Subcutaneous abdominal adipose tissue (tissue), 5 donors: ENCODE data around the gene STEAP1B.

Experiments used
- H3K27ac ChIP-seq: one replicate; pipeline ENCODE4 v1.7.0; 2013; ENCODE audit warnings: low read depth, mild to moderate bottlenecking, inconsistent platforms, low read length, moderate library complexity
- H3K27me3 ChIP-seq, 5 donors: one replicate each; pipeline ENCODE4 v1.7.0; 2013; ENCODE audit warnings: low read length in 5 of 5, inconsistent platforms in 1 of 5; ENCODE audit not compliant: control insufficient read depth in 5 of 5, insufficient read depth in 4 of 5
- H3K36me3 ChIP-seq, 5 donors: one replicate each; pipeline ENCODE4 v1.7.0; 2013; ENCODE audit warnings: low read length in 5 of 5; ENCODE audit not compliant: control insufficient read depth in 5 of 5, insufficient read depth in 5 of 5
- H3K4me1 ChIP-seq, 5 donors: one replicate each; pipeline ENCODE4 v1.7.0; 2013; ENCODE audit warnings: low read length in 5 of 5, mild to moderate bottlenecking in 3 of 5, moderate library complexity in 1 of 5; ENCODE audit not compliant: control insufficient read depth in 5 of 5, insufficient read depth in 5 of 5
- H3K4me3 ChIP-seq, 5 donors: one replicate each; pipeline ENCODE4 v1.7.0; 2013; ENCODE audit warnings: low read length in 5 of 5, low read depth in 1 of 5
- H3K9ac ChIP-seq, 5 donors: one replicate each; pipeline ENCODE4 v1.7.0; 2013; ENCODE audit warnings: low read length in 5 of 5, mild to moderate bottlenecking in 4 of 5, moderate library complexity in 3 of 5
- H3K9me3 ChIP-seq, 5 donors: one replicate each; pipeline ENCODE4 v1.7.0; 2013; ENCODE audit warnings: low read length in 5 of 5; ENCODE audit not compliant: control insufficient read depth in 5 of 5
- donor health status: healthy.
- donor health status: healthy.
- donor health status: healthy.
- donor health status: healthy.
- donor health status: healthy.

Gene STEAP1B

GRCh38 chr7:22378199-22378980 is 121.6 kb downstream of the STEAP1B start:
- no peaks in the 10 kb centered on the region for H3K36me3 ChIP-seq
- no peaks in the 10 kb centered on the region for H3K9me3 ChIP-seq
- peak overlapping the region; percentile 32 for H3K27ac ChIP-seq
- no peak overlapping the region for H3K9ac ChIP-seq
- H3K4me3 ChIP-seq: no peak overlapping the region
- H3K27me3 ChIP-seq: no peaks in the 10 kb centered on the region
- H3K4me1 ChIP-seq: peaks cover 0 to 13% (median 0%) of the 10 kb centered on the region in 5 donors

GRCh38 chr7:22377703-22378102 is 122.3 kb downstream of the STEAP1B start:
- Histone ChIP-seq H3K4me3 (no peak overlapping the region), H3K27me3 (no peaks in the 10 kb centered on the region), H3K4me1 (peaks cover 0 to 13% (median 0%) of the 10 kb centered on the region in 5 donors), H3K9me3 (no peaks in the 10 kb centered on the region), H3K36me3 (no peaks in the 10 kb centered on the region), H3K27ac (peak overlapping the region; percentile 32), H3K9ac (no peak overlapping the region)

- H3K9ac ChIP-seq: no peak overlapping the region
- no peaks in the 10 kb centered on the region for H3K36me3 ChIP-seq
- no peak overlapping the region for H3K4me3 ChIP-seq
- peaks cover 0 to 13% (median 0%) of the 10 kb centered on the region in 5 donors for H3K4me1 ChIP-seq
- no peak overlapping the region for H3K27ac ChIP-seq
- no peaks in the 10 kb centered on the region for H3K9me3 ChIP-seq
- H3K27me3 ChIP-seq: no peaks in the 10 kb centered on the region
Measured at GRCh38 chr7:22375359-22376048, 124.5 kb downstream of the STEAP1B start.

GRCh38 chr7:22373911-22374310 is 126.1 kb downstream of the STEAP1B start:
- Histone ChIP-seq H3K27ac (no peak overlapping the region), H3K36me3 (no peaks in the 10 kb centered on the region), H3K9ac (no peak overlapping the region), H3K4me3 (no peak overlapping the region), H3K27me3 (no peaks in the 10 kb centered on the region), H3K9me3 (no peaks in the 10 kb centered on the region), H3K4me1 (peaks cover 0 to 13% (median 0%) of the 10 kb centered on the region in 5 donors)

GRCh38 chr7:22373388-22373787 is 126.6 kb downstream of the STEAP1B start:
- no peak overlapping the region for H3K27ac ChIP-seq
- peaks cover 0 to 9% (median 0%) of the 10 kb centered on the region in 5 donors for H3K4me1 ChIP-seq
- no peak overlapping the region for H3K4me3 ChIP-seq
- no peaks in the 10 kb centered on the region for H3K9me3 ChIP-seq
- H3K9ac ChIP-seq: no peak overlapping the region
- no peaks in the 10 kb centered on the region for H3K27me3 ChIP-seq
- no peaks in the 10 kb centered on the region for H3K36me3 ChIP-seq

- no peaks in the 10 kb centered on the region for H3K36me3 ChIP-seq
- peaks cover 0 to 5% (median 0%) of the 10 kb centered on the region in 5 donors for H3K4me1 ChIP-seq
- H3K9me3 ChIP-seq: no peaks in the 10 kb centered on the region
- no peak overlapping the region for H3K27ac ChIP-seq
- no peaks in the 10 kb centered on the region for H3K27me3 ChIP-seq
- no peak overlapping the region for H3K9ac ChIP-seq
- H3K4me3 ChIP-seq: no peak overlapping the region
Measured at GRCh38 chr7:22372863-22373262, 127.1 kb downstream of the STEAP1B start.

GRCh38 chr7:22371878-22372277 is 128.1 kb downstream of the STEAP1B start:
- Histone ChIP-seq H3K4me1 (no peaks in the 10 kb centered on the region), H3K9me3 (no peaks in the 10 kb centered on the region)

More at GRCh38 chr7:22371878-22372277, 128.1 kb downstream of the STEAP1B start:
- H3K9ac ChIP-seq: no peak overlapping the region
- H3K36me3 ChIP-seq: no peaks in the 10 kb centered on the region
- H3K27ac ChIP-seq: no peak overlapping the region
- H3K27me3 ChIP-seq: no peaks in the 10 kb centered on the region
- no peak overlapping the region for H3K4me3 ChIP-seq
